Thyroid gland (tissue), 4 donors: ENCODE results near the gene NUPR2.

Experiments
- CTCF ChIP-seq, 6 experiments: fragments of 200-600 bp in 3 of 6; fragments of 450-650 bp in 3 of 6; sonication (generic) in 3 of 6; IDR thresholded peaks; one replicate each; pipeline ENCODE4 v1.5.1; 2016 to 2019; ENCODE audit warnings: antibody characterized with exemption in 6 of 6, mild to moderate bottlenecking in 2 of 6, inconsistent platforms in 1 of 6, moderate library complexity in 1 of 6
- POLR2A ChIP-seq, 2 donors: fragments of 450-650 bp; IDR thresholded peaks; one replicate each; pipeline ENCODE4 v1.6.1; 2017; ENCODE audit warnings: antibody characterized with exemption in 2 of 2, mild to moderate bottlenecking in 2 of 2, moderate library complexity in 1 of 2

- no peak for TF ChIP-seq CTCF (IDR thresholded peaks at IDR 0.05)
- no peak for TF ChIP-seq POLR2A (IDR thresholded peaks at IDR 0.05)
Observed at GRCh38 chr7:56099653-56100052, 16.6 kb downstream of the NUPR2 start.
